Adrenal gland (tissue), 12 donors: Measurements from ENCODE around the gene PLD3. TPM values are rescaled to one million over a fixed set of nuclear protein-coding genes. Genes with fewer than 3 reads are reported as not detected.

ENCODE experiments used
- DNase-seq, 7 donors: peaks; one replicate each; pipeline ENCODE4 v3.0.0-alpha.2; 2019 to 2020
- H3K27ac ChIP-seq, 5 donors: fragments of 200-600 bp; sonication (generic) in 4 of 5; 1 replicate in 3 of 5; 2 replicates in 2 of 5; pipeline versions ENCODE4 v1.5.1 to v1.8.0; 2016 to 2020; ENCODE audit warnings: mild to moderate bottlenecking in 1 of 5
- H3K27me3 ChIP-seq: fragments of 200-600 bp; 2 replicates; pipeline ENCODE4 v1.8.0; 2021
- H3K36me3 ChIP-seq, 2 donors: fragments of 200-600 bp; replicated peaks in 1 of 2; 1 replicate in 1 of 2; 2 replicates in 1 of 2; pipeline versions ENCODE4 v1.5.1 to v1.8.0; 2018 to 2022
- H3K4me1 ChIP-seq, 2 donors: fragments of 200-600 bp; replicated peaks in 1 of 2; 1 replicate in 1 of 2; 2 replicates in 1 of 2; pipeline versions ENCODE4 v1.5.1 to v1.8.0; 2018 to 2021
- H3K4me3 ChIP-seq, 4 donors: fragments of 200-600 bp; sonication (generic) in 3 of 4; one replicate each; pipeline ENCODE4 v1.5.1; 2016 to 2018
- H3K9me3 ChIP-seq, 3 donors: fragments of 200-600 bp; sonication (generic) in 1 of 3; replicated peaks in 1 of 3; 1 replicate in 2 of 3; 2 replicates in 1 of 3; pipeline versions ENCODE4 v1.5.1 to v1.8.0; 2016 to 2021
- POLR2A ChIP-seq, 2 donors: fragments of 450-650 bp; IDR thresholded peaks; one replicate each; pipeline ENCODE4 v1.6.1; 2017; ENCODE audit warnings: antibody characterized with exemption in 2 of 2, mild to moderate bottlenecking in 2 of 2, moderate library complexity in 1 of 2
- WGBS, 4 donors: extraction: QIAGEN DNeasy Blood & Tissue Kit in 2 of 4; methylation state at CpG; one replicate each; pipeline versions ENCODE4 v1.1.5 to v1.1.7; 2013 to 2017; 5-methylcytosine and 5-hydroxymethylcytosine counted together
- intact Hi-C, 2 donors: fragments of 100-400 bp; cut with DNase I; formaldehyde crosslinking; loops; one replicate each; pipeline versions ENCODE4 v1.14.1 to v1.15.0; 2022 to 2023
- polyA plus RNA-seq, 3 donors: library from polyadenylated mRNA; stranded (reverse); fragments of 200-250 nt in 2 of 3; fragments of 350-450 nt in 1 of 3; fragmentation: Illumina TruSeq in 1 of 3; extraction: RNeasy Lipid Tissue Mini Kit (QIAGEN cat#74804) in 1 of 3; gene quantifications; one replicate each; pipeline ENCODE4 v1.2.3, GENCODE V29; 2013 to 2014
- total RNA-seq, 9 donors: library from RNA; depleted of rRNA in 4 of 9; stranded (reverse); fragments of >200 nt in 4 of 9; fragments of 120-200 nt in 1 of 9; fragmentation: NEBNext Ultra II Directional in 1 of 9; extraction: Animal tissue kit (Norgen Biotek cat#: 25700) in 1 of 9; gene quantifications; one replicate each; pipeline versions ENCODE4 v1.1.0 to v1.2.4, GENCODE V29; 2013 to 2023
- TF ChIP-seq, protein P1 (sequence below), 6 experiments: fragments of 450-650 bp in 4 of 6; fragments of 200-600 bp in 2 of 6; sonication (generic) in 1 of 6; IDR thresholded peaks; 1 replicate in 5 of 6; 2 replicates in 1 of 6; pipeline versions ENCODE4 v1.5.1 to v1.8.0; 2016 to 2021; ENCODE audit warnings: antibody characterized with exemption in 6 of 6, mild to moderate bottlenecking in 2 of 6, moderate library complexity in 1 of 6
- donor health status: healthy with polysubstance abuse.
- donor health status: Bipolar disorder and iron deficiency.
- donor health status: DM: yes; HTN: yes; CAD: no.
- donor health status: DM: no; HTN: no; CAD: no.
- donor health status: DM: no; HTN: no; CAD: no.
- donor health status: DM: yes; HTN: yes; CAD: no.

PLD3 gene
- total and polyA plus RNA-seq, 12 donors = 170 to 1,019 (median 415) TPM

GRCh38 chr19:40387155-40387554 is 38.7 kb downstream of the PLD3 start:
- Histone ChIP-seq H3K4me3 (no peak overlapping the region), H3K36me3 (no peaks in the 10 kb centered on the region), H3K27ac (no peak overlapping the region), H3K9me3 (no peaks in the 10 kb centered on the region), H3K27me3 (no peaks in the 10 kb centered on the region), H3K4me1 (peaks cover 0 to 7% of the 10 kb centered on the region in 2 donors)
- DNase-seq = no peak
- TF ChIP-seq, protein P1, sequence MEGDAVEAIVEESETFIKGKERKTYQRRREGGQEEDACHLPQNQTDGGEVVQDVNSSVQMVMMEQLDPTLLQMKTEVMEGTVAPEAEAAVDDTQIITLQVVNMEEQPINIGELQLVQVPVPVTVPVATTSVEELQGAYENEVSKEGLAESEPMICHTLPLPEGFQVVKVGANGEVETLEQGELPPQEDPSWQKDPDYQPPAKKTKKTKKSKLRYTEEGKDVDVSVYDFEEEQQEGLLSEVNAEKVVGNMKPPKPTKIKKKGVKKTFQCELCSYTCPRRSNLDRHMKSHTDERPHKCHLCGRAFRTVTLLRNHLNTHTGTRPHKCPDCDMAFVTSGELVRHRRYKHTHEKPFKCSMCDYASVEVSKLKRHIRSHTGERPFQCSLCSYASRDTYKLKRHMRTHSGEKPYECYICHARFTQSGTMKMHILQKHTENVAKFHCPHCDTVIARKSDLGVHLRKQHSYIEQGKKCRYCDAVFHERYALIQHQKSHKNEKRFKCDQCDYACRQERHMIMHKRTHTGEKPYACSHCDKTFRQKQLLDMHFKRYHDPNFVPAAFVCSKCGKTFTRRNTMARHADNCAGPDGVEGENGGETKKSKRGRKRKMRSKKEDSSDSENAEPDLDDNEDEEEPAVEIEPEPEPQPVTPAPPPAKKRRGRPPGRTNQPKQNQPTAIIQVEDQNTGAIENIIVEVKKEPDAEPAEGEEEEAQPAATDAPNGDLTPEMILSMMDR (IDR thresholded peaks at IDR 0.05) = no peak
- no peak for TF ChIP-seq POLR2A (IDR thresholded peaks at IDR 0.05)
- WGBS, 4 donors = 94 to 98% (median 96%) methylated on average over 10 of the region's 10 CpGs
- intact Hi-C loops = no loop called here

GRCh38 chr19:40388481-40388880 is 40.0 kb downstream of the PLD3 start:
- H3K27me3 ChIP-seq = no peaks in the 10 kb centered on the region
- DNase-seq = peak in 6 of 7 donors; percentile 65 to 80 (median 78)
- H3K9me3 ChIP-seq = no peaks in the 10 kb centered on the region
- intact Hi-C loops = no loop called here
- TF ChIP-seq, protein P1 (IDR thresholded peaks at IDR 0.05) = peak in 2 of 6 experiments; percentile 12 to 17
- TF ChIP-seq POLR2A (IDR thresholded peaks at IDR 0.05) = no peak
- peak overlapping the region in 2 of 5 donors; percentile 35 to 57 for H3K27ac ChIP-seq
- 32 to 62% (median 43%) methylated on average over 3 of the region's 3 CpGs for WGBS, 4 donors
- H3K4me1 ChIP-seq = peaks cover 7 to 8% of the 10 kb centered on the region in 2 donors
- H3K4me3 ChIP-seq = no peak overlapping the region
- no peaks in the 10 kb centered on the region for H3K36me3 ChIP-seq

- H3K36me3 ChIP-seq = no peaks in the 10 kb centered on the region
- 94 to 97% (median 94%) methylated on average over 29 to 33 of the region's 33 CpGs for WGBS, 4 donors
- TF ChIP-seq POLR2A (IDR thresholded peaks at IDR 0.05) = no peak
- TF ChIP-seq, protein P1 (IDR thresholded peaks at IDR 0.05) = no peak
- no peaks in the 10 kb centered on the region for H3K9me3 ChIP-seq
- intact Hi-C loops = no loop called here
- peaks cover 7 to 8% of the 10 kb centered on the region in 2 donors for H3K4me1 ChIP-seq
- no peak overlapping the region for H3K4me3 ChIP-seq
- no peak for DNase-seq
- H3K27ac ChIP-seq = no peak overlapping the region
- no peaks in the 10 kb centered on the region for H3K27me3 ChIP-seq
Observed at GRCh38 chr19:40389404-40390083, 41.0 kb downstream of the PLD3 start.

- Histone ChIP-seq H3K4me3 (no peak within 1 kb of the TSS), H3K36me3 (no peaks in the 10 kb centered on the region), H3K27me3 (no peaks in the 10 kb centered on the region), H3K4me1 (peaks cover 7 to 8% of the 10 kb centered on the region in 2 donors), H3K27ac (no peak within 1 kb of the TSS), H3K9me3 (no peaks in the 10 kb centered on the region)
- DNase-seq = no peak
- intact Hi-C loops = no loop called here
- TF ChIP-seq, protein P1 (IDR thresholded peaks at IDR 0.05) = no peak
- no peak for TF ChIP-seq POLR2A (IDR thresholded peaks at IDR 0.05)
- 87 to 92% (median 90%) methylated on average over 6 to 10 of the region's 10 CpGs for WGBS, 4 donors
Observed at GRCh38 chr19:40390084-40390742, 41.7 kb downstream of the PLD3 start, which contains the start of gene HIPK4. HIPK4 (minus strand) TSS chr19:40390181; CDS start chr19:40389902, 279 bp downstream.
